ENCODE results near the gene DKK3.

Gene DKK3

GRCh38 chr11:11946180-11946579 is 62.2 kb downstream of the DKK3 start:
- DNase-seq (ENCODE audit: low read depth, low spot score) = no peak
- H3K9me3 ChIP-seq (ENCODE audit: insufficient read depth, low read length) = no peaks in the 10 kb centered on the region
- no peaks in the 10 kb centered on the region for H3K4me1 ChIP-seq (ENCODE audit: insufficient read depth, insufficient read length)
- no peak for TF ChIP-seq ZNF274 (IDR thresholded peaks at IDR 0.05; ENCODE audit: low read depth, low read length)
- TF ChIP-seq YY1 (IDR thresholded peaks at IDR 0.05; ENCODE audit: insufficient read depth, insufficient read length) = no peak
- no peak for TF ChIP-seq SUZ12 (IDR thresholded peaks at IDR 0.05; ENCODE audit: extremely low read depth, insufficient read depth, insufficient read length)
- H3K27me3 ChIP-seq (ENCODE audit: insufficient read depth, insufficient read length) = no peaks in the 10 kb centered on the region
- H3K4me3 ChIP-seq (ENCODE audit: insufficient read length, low read depth) = no peak overlapping the region
- peaks cover 44% of the 10 kb centered on the region for H3K36me3 ChIP-seq (ENCODE audit: insufficient read depth, insufficient read length, low read length)
- H3K9ac ChIP-seq (ENCODE audit: insufficient read length, low read depth) = no peak overlapping the region

- no peaks in the 10 kb centered on the region for H3K9me3 ChIP-seq (ENCODE audit: insufficient read depth, low read length)
- no peak overlapping the region for H3K9ac ChIP-seq (ENCODE audit: insufficient read length, low read depth)
- TF ChIP-seq YY1 (IDR thresholded peaks at IDR 0.05; ENCODE audit: insufficient read depth, insufficient read length) = no peak
- TF ChIP-seq ZNF274 (IDR thresholded peaks at IDR 0.05; ENCODE audit: low read depth, low read length) = no peak
- TF ChIP-seq SUZ12 (IDR thresholded peaks at IDR 0.05; ENCODE audit: extremely low read depth, insufficient read depth, insufficient read length) = no peak
- no peaks in the 10 kb centered on the region for H3K4me1 ChIP-seq (ENCODE audit: insufficient read depth, insufficient read length)
- peaks cover 41% of the 10 kb centered on the region for H3K36me3 ChIP-seq (ENCODE audit: insufficient read depth, insufficient read length, low read length)
- H3K27me3 ChIP-seq (ENCODE audit: insufficient read depth, insufficient read length) = no peaks in the 10 kb centered on the region
- DNase-seq (ENCODE audit: low read depth, low spot score) = no peak
- H3K4me3 ChIP-seq (ENCODE audit: insufficient read length, low read depth) = no peak overlapping the region
Measured at GRCh38 chr11:11944444-11944843, 64.0 kb downstream of the DKK3 start.

GRCh38 chr11:11942668-11943067 is 65.8 kb downstream of the DKK3 start:
- H3K9ac ChIP-seq (ENCODE audit: insufficient read length, low read depth) = no peak overlapping the region
- TF ChIP-seq YY1 (IDR thresholded peaks at IDR 0.05; ENCODE audit: insufficient read depth, insufficient read length) (no peak), ZNF274 (IDR thresholded peaks at IDR 0.05; ENCODE audit: low read depth, low read length) (no peak), SUZ12 (IDR thresholded peaks at IDR 0.05; ENCODE audit: extremely low read depth, insufficient read depth, insufficient read length) (no peak)
- no peak for DNase-seq (ENCODE audit: low read depth, low spot score)
- H3K4me1 ChIP-seq (ENCODE audit: insufficient read depth, insufficient read length) = no peaks in the 10 kb centered on the region
- H3K27me3 ChIP-seq (ENCODE audit: insufficient read depth, insufficient read length) = no peaks in the 10 kb centered on the region
- H3K4me3 ChIP-seq (ENCODE audit: insufficient read length, low read depth) = no peak overlapping the region
- H3K9me3 ChIP-seq (ENCODE audit: insufficient read depth, low read length) = no peaks in the 10 kb centered on the region
- H3K36me3 ChIP-seq (ENCODE audit: insufficient read depth, insufficient read length, low read length) = peaks cover 50% of the 10 kb centered on the region

- Histone ChIP-seq H3K9ac (ENCODE audit: insufficient read length, low read depth) (no peak overlapping the region), H3K27me3 (ENCODE audit: insufficient read depth, insufficient read length) (no peaks in the 10 kb centered on the region), H3K4me1 (ENCODE audit: insufficient read depth, insufficient read length) (no peaks in the 10 kb centered on the region), H3K4me3 (ENCODE audit: insufficient read length, low read depth) (no peak overlapping the region), H3K9me3 (ENCODE audit: insufficient read depth, low read length) (no peaks in the 10 kb centered on the region), H3K36me3 (ENCODE audit: insufficient read depth, insufficient read length, low read length) (peaks cover 52% of the 10 kb centered on the region)
- TF ChIP-seq SUZ12 (IDR thresholded peaks at IDR 0.05; ENCODE audit: extremely low read depth, insufficient read depth, insufficient read length) (no peak), ZNF274 (IDR thresholded peaks at IDR 0.05; ENCODE audit: low read depth, low read length) (no peak), YY1 (IDR thresholded peaks at IDR 0.05; ENCODE audit: insufficient read depth, insufficient read length) (no peak)
- DNase-seq (ENCODE audit: low read depth, low spot score) = no peak
Measured at GRCh38 chr11:11940551-11940950, 67.9 kb downstream of the DKK3 start.

- no peak for DNase-seq (ENCODE audit: low read depth, low spot score)
- Histone ChIP-seq H3K36me3 (ENCODE audit: insufficient read depth, insufficient read length, low read length) (peaks cover 49% of the 10 kb centered on the region), H3K27me3 (ENCODE audit: insufficient read depth, insufficient read length) (no peaks in the 10 kb centered on the region)
Measured at GRCh38 chr11:11937957-11938356, 70.5 kb downstream of the DKK3 start.

GRCh38 chr11:11937433-11937832 is 71.0 kb downstream of the DKK3 start:
- no peaks in the 10 kb centered on the region for H3K27me3 ChIP-seq (ENCODE audit: insufficient read depth, insufficient read length)
- H3K4me3 ChIP-seq (ENCODE audit: insufficient read length, low read depth) = no peak overlapping the region
- no peak overlapping the region for H3K9ac ChIP-seq (ENCODE audit: insufficient read length, low read depth)
- no peak for TF ChIP-seq YY1 (IDR thresholded peaks at IDR 0.05; ENCODE audit: insufficient read depth, insufficient read length)
- TF ChIP-seq SUZ12 (IDR thresholded peaks at IDR 0.05; ENCODE audit: extremely low read depth, insufficient read depth, insufficient read length) = no peak
- TF ChIP-seq ZNF274 (IDR thresholded peaks at IDR 0.05; ENCODE audit: low read depth, low read length) = no peak
- H3K9me3 ChIP-seq (ENCODE audit: insufficient read depth, low read length) = no peaks in the 10 kb centered on the region
- no peak for DNase-seq (ENCODE audit: low read depth, low spot score)
- H3K4me1 ChIP-seq (ENCODE audit: insufficient read depth, insufficient read length) = no peaks in the 10 kb centered on the region
- peaks cover 44% of the 10 kb centered on the region for H3K36me3 ChIP-seq (ENCODE audit: insufficient read depth, insufficient read length, low read length)

More at GRCh38 chr11:11937957-11938356, 70.5 kb downstream of the DKK3 start:
- Histone ChIP-seq H3K4me3 (ENCODE audit: insufficient read length, low read depth) (no peak overlapping the region), H3K9me3 (ENCODE audit: insufficient read depth, low read length) (no peaks in the 10 kb centered on the region), H3K9ac (ENCODE audit: insufficient read length, low read depth) (no peak overlapping the region), H3K4me1 (ENCODE audit: insufficient read depth, insufficient read length) (no peaks in the 10 kb centered on the region)
- TF ChIP-seq YY1 (IDR thresholded peaks at IDR 0.05; ENCODE audit: insufficient read depth, insufficient read length) (no peak), ZNF274 (IDR thresholded peaks at IDR 0.05; ENCODE audit: low read depth, low read length) (no peak), SUZ12 (IDR thresholded peaks at IDR 0.05; ENCODE audit: extremely low read depth, insufficient read depth, insufficient read length) (no peak)

- no peak for TF ChIP-seq ZNF274 (IDR thresholded peaks at IDR 0.05; ENCODE audit: low read depth, low read length)
- TF ChIP-seq SUZ12 (IDR thresholded peaks at IDR 0.05; ENCODE audit: extremely low read depth, insufficient read depth, insufficient read length) = no peak
- TF ChIP-seq YY1 (IDR thresholded peaks at IDR 0.05; ENCODE audit: insufficient read depth, insufficient read length) = no peak
- no peak overlapping the region for H3K9ac ChIP-seq (ENCODE audit: insufficient read length, low read depth)
- no peaks in the 10 kb centered on the region for H3K4me1 ChIP-seq (ENCODE audit: insufficient read depth, insufficient read length)
- peaks cover 35% of the 10 kb centered on the region for H3K36me3 ChIP-seq (ENCODE audit: insufficient read depth, insufficient read length, low read length)
- H3K9me3 ChIP-seq (ENCODE audit: insufficient read depth, low read length) = no peaks in the 10 kb centered on the region
- H3K4me3 ChIP-seq (ENCODE audit: insufficient read length, low read depth) = no peak overlapping the region
- H3K27me3 ChIP-seq (ENCODE audit: insufficient read depth, insufficient read length) = no peaks in the 10 kb centered on the region
- no peak for DNase-seq (ENCODE audit: low read depth, low spot score)
Measured at GRCh38 chr11:11935536-11935935, 72.9 kb downstream of the DKK3 start.
